ENCODE data around the gene NUCB1.

NUCB1 gene

DNA sequence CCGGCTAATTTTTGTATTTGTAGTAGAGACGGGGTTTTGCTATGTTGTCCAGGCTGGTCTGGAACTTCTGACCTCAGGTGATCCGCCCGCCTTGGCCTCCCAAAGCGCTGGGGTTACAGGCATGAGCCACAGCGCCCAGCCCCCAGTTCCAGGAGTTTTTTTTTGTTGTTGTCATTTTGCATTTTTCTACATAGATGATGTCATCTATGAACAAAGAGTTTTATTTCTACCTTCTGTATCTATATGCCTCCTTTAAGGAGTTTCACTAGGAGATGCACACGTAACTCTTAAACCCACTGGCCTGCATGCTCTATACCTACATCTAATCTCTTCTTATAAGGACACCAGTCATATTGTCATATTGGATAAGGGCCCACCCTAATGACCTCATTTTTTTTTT is 38.1 kb downstream of the NUCB1 start:
- DNase-seq = no peak

DNA sequence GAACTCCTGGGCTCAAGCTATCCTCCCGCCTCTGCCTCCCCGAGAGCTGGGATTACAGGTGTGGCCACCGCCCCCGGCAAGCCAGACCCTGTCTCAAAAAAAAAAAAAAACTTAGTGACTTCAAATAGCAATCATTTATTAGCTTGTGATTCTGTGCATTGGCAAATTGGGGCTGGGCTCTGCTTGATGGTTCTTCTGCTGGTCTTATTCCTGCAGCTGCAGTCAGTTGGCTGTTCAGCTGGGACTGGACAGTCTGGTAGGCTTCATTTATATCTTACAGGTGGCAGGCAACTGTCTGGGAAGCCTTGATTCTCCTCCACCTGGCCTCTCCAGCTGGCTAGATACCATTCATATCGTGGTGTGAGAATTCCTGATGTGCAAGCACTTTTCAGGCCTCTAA is 40.8 kb downstream of the NUCB1 start:
- no peak for DNase-seq

DNA sequence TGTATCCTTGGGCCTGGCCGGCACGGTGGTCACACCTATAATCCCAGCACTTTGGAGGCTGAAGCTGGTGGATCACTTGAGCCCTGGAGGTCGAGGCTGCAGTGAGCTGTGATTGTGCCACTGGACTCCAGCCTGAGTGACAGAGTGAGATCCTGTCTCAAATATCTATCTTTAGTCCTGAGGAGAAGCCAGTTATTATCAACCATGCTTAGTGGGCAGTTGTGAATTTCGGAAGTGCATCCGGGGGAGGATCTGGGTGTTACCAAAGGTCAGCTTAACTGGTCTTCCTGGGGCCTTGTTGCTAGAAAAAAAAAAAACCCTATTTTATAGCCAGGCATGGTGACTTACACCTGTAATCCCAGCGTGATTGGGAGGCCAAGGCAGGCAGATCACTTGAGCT is 43.0 kb downstream of the NUCB1 start:
- DNase-seq = no peak

DNA sequence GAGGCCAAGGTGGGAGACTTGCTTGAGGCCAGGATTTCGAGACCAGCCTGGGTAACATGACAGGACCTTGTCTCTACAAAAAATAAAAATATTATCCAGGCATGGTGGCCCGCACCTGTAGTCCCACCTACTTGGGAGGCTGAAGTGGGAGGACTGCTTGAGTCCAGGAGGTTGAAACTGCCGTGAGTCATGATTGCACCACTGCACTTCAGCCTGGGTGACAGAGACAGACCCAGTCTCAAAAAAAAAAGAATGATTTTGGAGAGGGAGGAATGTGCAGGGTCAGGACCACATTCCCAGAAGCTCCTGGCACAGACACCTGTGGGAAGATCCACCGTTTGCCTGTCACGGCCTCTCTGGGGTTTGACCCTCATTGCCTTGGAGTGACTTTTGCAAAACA is 45.3 kb downstream of the NUCB1 start:
- no peak for DNase-seq

DNA sequence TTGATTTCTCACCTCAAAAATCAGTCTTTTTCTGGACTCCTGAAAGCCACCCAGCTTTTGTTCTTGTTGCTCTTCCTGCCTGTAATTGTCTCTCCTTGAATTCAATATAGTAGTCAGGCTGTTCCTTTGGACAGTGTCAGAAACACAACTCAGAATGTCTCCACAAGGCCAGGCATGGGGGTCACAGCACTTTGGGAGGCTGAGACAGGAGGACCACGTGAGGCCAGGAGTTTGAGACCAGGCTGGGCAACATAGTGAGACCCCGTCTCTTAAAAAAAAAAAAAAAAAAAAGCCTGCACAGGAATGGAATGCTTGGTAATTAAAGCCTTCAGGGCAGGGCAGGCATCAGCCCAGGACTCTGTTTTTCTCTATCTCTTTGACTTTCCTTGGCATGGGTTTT is 45.7 kb downstream of the NUCB1 start:
- DNase-seq = no peak

GRCh38 chr19:48946463-48947257 is 46.5 kb downstream of the NUCB1 start:
- DNase-seq = no peak

- no peak for DNase-seq
Measured at GRCh38 chr19:48947258-48947542, 47.1 kb downstream of the NUCB1 start.

DNA sequence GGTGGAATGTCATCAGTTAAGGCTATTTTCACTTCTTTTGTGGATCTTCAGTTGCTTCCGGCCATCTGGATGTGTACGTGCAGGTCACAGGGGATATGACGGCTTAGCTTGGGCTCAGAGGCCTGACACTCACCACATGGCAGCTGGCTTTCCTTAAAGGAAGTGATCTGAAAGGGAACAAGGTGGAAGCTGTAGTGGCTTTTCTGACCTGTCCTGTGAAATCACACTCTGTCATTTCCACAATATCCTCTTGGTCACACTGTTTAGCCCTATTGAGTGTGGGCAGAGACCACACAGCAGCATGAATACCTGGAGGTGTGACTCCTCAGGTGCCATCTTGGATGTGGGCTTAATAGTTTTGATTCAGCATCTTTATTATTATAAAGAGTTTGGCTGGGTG is 50.0 kb downstream of the NUCB1 start:
- no peak for DNase-seq

GRCh38 chr19:48950830-48951519 is 50.9 kb downstream of the NUCB1 start:
- no peak for DNase-seq

DNA sequence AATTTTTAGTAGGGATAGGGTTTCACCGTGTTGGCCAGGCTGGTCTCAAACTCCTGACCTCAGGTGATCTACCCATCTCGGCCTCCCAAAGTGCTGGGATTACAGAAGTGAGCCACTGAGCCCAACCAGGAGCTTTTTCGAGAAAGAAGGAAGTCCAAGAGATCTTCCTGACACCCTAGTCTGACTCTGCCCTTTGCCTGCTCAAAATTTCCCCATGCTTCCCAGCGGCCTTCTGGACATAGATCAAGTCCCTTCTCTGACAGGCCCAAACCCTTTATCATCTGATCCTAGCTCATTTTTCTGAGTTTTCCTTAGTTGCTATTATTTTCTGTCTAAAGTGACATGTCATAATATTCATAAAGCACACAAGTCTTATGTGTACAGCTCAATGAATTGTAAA is 53.0 kb downstream of the NUCB1 start:
- no peak for DNase-seq

GRCh38 chr19:48953990-48954594 is 54.0 kb downstream of the NUCB1 start:
- no peak for DNase-seq

DNA sequence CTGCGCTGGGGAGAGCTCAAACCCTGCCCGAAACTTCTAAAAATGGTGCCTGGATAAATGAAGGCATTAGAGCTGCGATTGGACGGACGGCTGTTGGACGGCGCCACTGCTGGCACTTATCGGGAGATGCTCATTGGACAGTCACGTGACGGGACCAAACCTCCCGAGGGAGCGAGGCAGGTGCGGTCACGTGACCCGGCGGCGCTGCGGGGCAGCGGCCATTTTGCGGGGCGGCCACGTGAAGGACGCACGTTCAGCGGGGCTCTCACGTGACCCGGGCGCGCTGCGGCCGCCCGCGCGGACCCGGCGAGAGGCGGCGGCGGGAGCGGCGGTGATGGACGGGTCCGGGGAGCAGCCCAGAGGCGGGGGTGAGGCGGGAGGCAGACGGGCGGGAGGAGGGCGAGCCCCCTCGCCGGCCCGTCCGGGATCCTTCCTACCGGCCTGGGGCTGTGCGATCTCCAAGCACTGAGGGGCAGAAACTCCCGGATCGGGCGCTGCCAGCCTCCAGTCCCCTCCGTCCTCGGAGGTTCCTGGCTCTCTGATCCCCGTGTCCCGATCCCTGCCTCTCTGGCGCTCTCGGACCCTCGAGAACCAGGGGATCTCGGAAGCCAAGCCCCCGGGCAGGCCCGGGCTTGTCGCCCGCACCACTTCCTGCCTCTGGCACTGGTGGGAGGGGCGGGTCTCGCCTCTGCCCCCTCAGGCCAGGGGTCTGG is 54.6 kb downstream of the NUCB1 start, which contains the start of gene BAX:
Gene BAX (plus strand): TSS at position 281 of the 713 bp plus-strand sequence. CDS start 54 bp downstream, at position 335.
- DNase-seq = peak; percentile 94

DNA sequence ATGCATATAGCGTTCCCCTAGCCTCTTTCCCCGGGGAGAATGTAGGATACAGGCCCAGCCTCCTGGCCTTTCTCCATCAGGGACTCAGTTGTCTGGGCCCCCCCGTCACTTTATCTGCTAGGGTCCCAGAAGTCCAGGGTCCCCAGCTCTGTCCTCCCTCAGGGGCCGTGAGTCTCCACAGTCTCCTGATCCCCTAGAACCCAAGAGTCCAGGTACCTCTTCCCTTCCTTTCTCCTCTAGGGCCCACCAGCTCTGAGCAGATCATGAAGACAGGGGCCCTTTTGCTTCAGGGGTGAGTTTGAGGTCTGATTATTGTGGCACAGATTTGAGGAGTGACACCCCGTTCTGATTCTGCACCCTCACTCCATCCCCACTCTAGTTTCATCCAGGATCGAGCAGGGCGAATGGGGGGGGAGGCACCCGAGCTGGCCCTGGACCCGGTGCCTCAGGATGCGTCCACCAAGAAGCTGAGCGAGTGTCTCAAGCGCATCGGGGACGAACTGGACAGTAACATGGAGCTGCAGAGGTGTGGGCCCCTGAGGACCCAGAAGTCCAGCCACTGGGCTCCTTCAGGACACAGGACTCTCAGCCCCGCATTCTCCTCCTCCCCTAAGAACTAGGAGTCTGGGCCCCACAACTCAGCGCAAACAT is 55.3 kb downstream of the NUCB1 start:
- DNase-seq = no peak

GRCh38 chr19:48958006-48958405 is 57.9 kb downstream of the NUCB1 start:
- DNase-seq = no peak

DNA sequence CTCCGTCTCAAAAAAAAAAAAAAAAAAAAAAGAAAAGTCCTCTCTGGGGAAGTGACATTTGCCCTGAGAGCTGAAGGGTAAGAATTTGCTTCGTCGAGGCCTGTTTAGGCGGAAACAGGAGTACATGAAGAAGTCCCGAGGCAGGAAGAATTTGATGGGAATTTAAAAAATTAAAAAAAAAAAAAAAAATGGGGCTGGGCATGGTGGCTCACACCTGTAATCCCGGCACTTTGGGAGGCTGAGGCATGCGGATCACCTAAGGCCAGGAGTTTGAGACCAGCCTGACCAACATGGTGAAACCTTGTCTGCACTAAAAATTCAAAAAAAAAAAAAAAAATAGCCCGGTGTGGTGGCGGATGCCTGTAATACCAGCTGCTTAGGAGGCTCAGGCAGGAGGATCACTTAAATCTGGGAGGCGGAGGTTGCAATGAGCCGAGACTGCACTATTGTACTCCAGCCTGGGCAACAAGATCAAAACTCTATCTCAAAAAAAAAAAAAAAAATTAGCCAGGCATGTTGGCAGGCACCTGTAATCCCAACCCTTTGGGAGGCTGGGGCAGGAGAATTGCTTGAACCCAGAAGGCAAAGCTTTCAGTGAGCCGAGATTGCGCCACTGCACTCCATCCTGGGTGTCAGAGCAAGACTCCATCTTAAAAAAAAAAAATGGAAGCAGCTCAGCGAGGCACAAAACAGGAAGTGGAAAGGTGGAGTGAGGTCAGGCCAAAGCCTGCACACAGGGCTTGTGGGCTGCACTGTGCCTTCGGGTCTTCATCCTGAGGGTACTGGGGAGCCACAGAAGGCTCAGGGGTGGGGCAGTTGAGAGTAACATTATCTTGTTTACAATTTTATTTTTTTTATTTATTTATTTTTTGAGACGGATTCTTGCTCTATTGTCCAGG is 59.5 kb downstream of the NUCB1 start:
- DNase-seq = no peak

- DNase-seq = no peak
Measured at GRCh38 chr19:48961051-48961649, 61.0 kb downstream of the NUCB1 start.

DNA sequence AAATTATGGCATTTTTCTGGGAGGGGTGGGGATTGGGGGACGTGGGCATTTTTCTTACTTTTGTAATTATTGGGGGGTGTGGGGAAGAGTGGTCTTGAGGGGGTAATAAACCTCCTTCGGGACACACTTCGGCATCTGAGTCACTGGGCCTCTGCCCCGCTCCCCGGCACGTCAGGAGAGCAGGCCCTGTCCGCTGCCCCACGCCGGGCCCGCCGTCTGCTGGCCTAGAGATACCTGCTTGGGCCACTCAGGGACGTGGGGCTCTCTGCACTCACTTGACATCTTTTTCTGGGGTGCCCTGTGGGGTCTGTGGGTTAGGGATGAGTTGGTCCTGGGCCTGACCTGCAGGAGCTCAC is 61.5 kb downstream of the NUCB1 start:
- no peak for DNase-seq

DNA sequence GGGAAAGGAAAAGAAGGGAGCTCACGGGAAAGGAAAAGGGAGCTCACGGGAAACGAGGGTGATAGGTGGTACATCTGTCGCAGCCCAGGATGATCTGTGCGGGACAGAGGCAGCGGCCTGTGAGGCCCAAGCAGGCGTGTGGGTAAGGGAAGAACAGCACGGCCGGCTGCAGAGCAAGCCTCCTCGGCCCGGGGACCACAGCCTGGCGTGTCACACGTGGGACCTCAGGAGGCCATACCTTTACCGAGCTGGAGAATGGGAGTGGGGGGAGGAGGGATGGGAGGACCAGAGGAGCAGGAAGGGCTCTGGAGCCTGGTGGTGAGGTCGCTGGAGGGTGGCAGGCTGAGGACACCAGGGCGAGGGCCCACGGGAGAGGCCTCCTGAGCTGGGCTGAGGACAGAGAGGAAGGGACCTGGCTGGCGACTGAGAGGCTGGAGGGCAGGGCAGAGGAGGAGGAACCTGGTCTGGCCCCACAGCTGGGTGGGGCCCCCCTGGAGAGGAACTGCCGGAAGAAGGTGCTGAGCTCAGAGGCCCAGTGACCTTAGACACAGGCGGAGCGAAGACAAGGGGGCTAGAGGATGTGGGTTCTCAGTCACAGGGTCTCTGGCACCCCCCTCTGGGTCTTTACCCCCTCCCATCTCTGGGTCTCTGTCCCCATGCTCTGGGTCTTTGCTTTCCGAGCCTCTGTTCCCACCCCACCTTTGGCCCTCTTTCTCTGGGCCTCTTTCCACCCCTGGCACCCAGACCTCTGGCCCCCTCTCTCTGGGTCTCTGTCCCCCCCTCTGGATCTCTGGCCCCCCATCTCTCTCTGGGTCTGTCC is 62.1 kb downstream of the NUCB1 start:
- DNase-seq = peak; percentile 53

- DNase-seq = no peak
Measured at GRCh38 chr19:48962849-48963165, 62.7 kb downstream of the NUCB1 start.

- peak; percentile 67 for DNase-seq
Measured at GRCh38 chr19:48963371-48964204, 63.5 kb downstream of the NUCB1 start.
